Endodermal cell (in vitro differentiated cells): ENCODE results near the gene CCDC24. TPM values are rescaled to one million over a fixed set of nuclear protein-coding genes. Genes with fewer than 3 reads are reported as not detected.

Source experiments
- DNase-seq: peaks from one replicate; pipeline ENCODE4 v3.0.0-alpha.2; 2017
- H3K27ac ChIP-seq: 2 replicates; pipeline ENCODE4 v1.5.1; 2013; ENCODE audit warnings: mild to moderate bottlenecking, low read depth, low read length, moderate library complexity
- H3K27me3 ChIP-seq: 2 replicates; pipeline ENCODE4 v1.6.1; 2013; ENCODE audit warnings: mild to moderate bottlenecking, low read length, moderate library complexity; ENCODE audit not compliant: insufficient read depth, control insufficient read depth, poor library complexity, severe bottlenecking
- H3K36me3 ChIP-seq: 2 replicates; pipeline ENCODE4 v1.7.0; 2013; ENCODE audit warnings: mild to moderate bottlenecking, low read length, moderate library complexity; ENCODE audit not compliant: control insufficient read depth, insufficient read depth
- H3K4me1 ChIP-seq: one replicate; pipeline ENCODE4 v1.7.0; 2013; ENCODE audit warnings: low read length; ENCODE audit not compliant: control insufficient read depth, insufficient read depth
- H3K4me3 ChIP-seq: 2 replicates; pipeline ENCODE4 v1.5.1; 2013; ENCODE audit warnings: mild to moderate bottlenecking, low read length, moderate library complexity
- H3K9ac ChIP-seq: 2 replicates; pipeline ENCODE4 v1.6.1; 2013; ENCODE audit warnings: mild to moderate bottlenecking, low read length, moderate library complexity; ENCODE audit not compliant: poor library complexity, severe bottlenecking; ENCODE audit errors: extremely low read depth
- H3K9me3 ChIP-seq: 2 replicates; pipeline ENCODE4 v1.6.1; 2013; ENCODE audit warnings: mild to moderate bottlenecking, low read length, moderate library complexity; ENCODE audit not compliant: control insufficient read depth
- H3K27ac Mint-ChIP-seq: 2 replicates; pipeline ENCODE4 v1.8.0; 2020; ENCODE audit warnings: mixed read lengths
- H3K27me3 Mint-ChIP-seq: 2 replicates; pipeline ENCODE4 v1.8.0; 2021; ENCODE audit warnings: mild to moderate bottlenecking, mixed read lengths; ENCODE audit not compliant: insufficient read depth
- H3K36me3 Mint-ChIP-seq: 2 replicates; pipeline ENCODE4 v1.8.0; 2020; ENCODE audit warnings: low read depth, mixed read lengths
- H3K4me1 Mint-ChIP-seq: 2 replicates; pipeline ENCODE4 v1.8.0; 2020; ENCODE audit warnings: mixed read lengths
- H3K4me3 Mint-ChIP-seq: 2 replicates; pipeline ENCODE4 v1.8.0; 2020; ENCODE audit warnings: mild to moderate bottlenecking, moderate library complexity, mixed read lengths
- H3K9me3 Mint-ChIP-seq: 2 replicates; pipeline ENCODE4 v1.8.0; 2020; ENCODE audit warnings: mild to moderate bottlenecking, mixed read lengths
- CTCF ChIP-seq: fragments of 200-600 bp; sonication (generic); conservative IDR thresholded peaks from 2 replicates; pipeline ENCODE4 v1.5.0; 2021; ENCODE audit warnings: antibody characterized with exemption, mild to moderate bottlenecking
- WGBS, 2 experiments: methylation state at CpG; one replicate each; pipeline versions ENCODE4 v1.1.5 to v1.1.7; 2013; ENCODE audit warnings: missing lambda C conversion rate in 2 of 2, mixed read lengths in 1 of 2; ENCODE audit not compliant: insufficient coverage in 1 of 2, insufficient read length in 1 of 2; 5-methylcytosine and 5-hydroxymethylcytosine counted together
- total RNA-seq, 2 donors: library from RNA; stranded (reverse); fragmentation: NEBNext Ultra II Directional in 1 of 2; extraction: Animal tissue kit (Norgen Biotek cat#: 25700) in 1 of 2; gene quantifications; 2 replicates in 1 of 2; 3 replicates in 1 of 2; pipeline ENCODE4 v1.2.1, GENCODE V29; 2021

Gene CCDC24
- total RNA-seq, 2 donors from 2014 or later = 26.6 to 31.1 TPM

GRCh38 chr1:44024903-44025525, 33.6 kb downstream of the CCDC24 start:
- Histone ChIP-seq H3K4me1 (no peaks in the 10 kb centered on the region), H3K36me3 (no peaks in the 10 kb centered on the region), H3K27ac (no peak overlapping the region), H3K9ac (no peak overlapping the region), H3K27me3 (no peaks in the 10 kb centered on the region), H3K9me3 (no peaks in the 10 kb centered on the region), H3K4me3 (no peak overlapping the region)
- H3K27ac Mint-ChIP-seq = no peak overlapping the region
- H3K27me3 Mint-ChIP-seq = peaks cover 8% of the 10 kb centered on the region
- H3K9me3 Mint-ChIP-seq = no peaks in the 10 kb centered on the region
- 95 to 96% methylated on average over 11 to 13 of the region's 13 CpGs for WGBS, 2 experiments
- no peak for TF ChIP-seq CTCF
- DNase-seq = no peak
- peaks cover 12% of the 10 kb centered on the region for H3K4me1 Mint-ChIP-seq
- peaks cover 7% of the 10 kb centered on the region for H3K36me3 Mint-ChIP-seq
- H3K4me3 Mint-ChIP-seq = no peak overlapping the region

- no peaks in the 10 kb centered on the region for H3K36me3 ChIP-seq
- Mint-ChIP-seq H3K9me3 (no peaks in the 10 kb centered on the region), H3K4me3 (no peak overlapping the region), H3K4me1 (peaks cover 12% of the 10 kb centered on the region), H3K27me3 (peaks cover 8% of the 10 kb centered on the region), H3K36me3 (peaks cover 7% of the 10 kb centered on the region), H3K27ac (no peak overlapping the region)
- H3K9me3 ChIP-seq = no peaks in the 10 kb centered on the region
- H3K27ac ChIP-seq = no peak overlapping the region
- H3K27me3 ChIP-seq = no peaks in the 10 kb centered on the region
- DNase-seq = peak; percentile 70
- no peak for TF ChIP-seq CTCF
- no peak overlapping the region for H3K9ac ChIP-seq
- no peaks in the 10 kb centered on the region for H3K4me1 ChIP-seq
- no peak overlapping the region for H3K4me3 ChIP-seq
- WGBS, 2 experiments = 86 to 100% methylated on average over 2 to 3 of the region's 3 CpGs
These were observed 34.4 kb downstream of the CCDC24 start for GRCh38 chr1:44025816-44026215.

GRCh38 chr1:44027320-44027719, 35.9 kb downstream of the CCDC24 start:
- no peak for DNase-seq
- WGBS, 2 experiments = 94 to 95% methylated on average over 2 to 3 of the region's 3 CpGs
- H3K36me3 Mint-ChIP-seq = peaks cover 6% of the 10 kb centered on the region
- no peak overlapping the region for H3K4me3 ChIP-seq
- H3K9ac ChIP-seq = no peak overlapping the region
- H3K27ac ChIP-seq = no peak overlapping the region
- H3K9me3 ChIP-seq = no peaks in the 10 kb centered on the region
- TF ChIP-seq CTCF = no peak
- no peak overlapping the region for H3K4me3 Mint-ChIP-seq
- no peak overlapping the region for H3K27ac Mint-ChIP-seq
- H3K9me3 Mint-ChIP-seq = no peaks in the 10 kb centered on the region
- H3K27me3 ChIP-seq = no peaks in the 10 kb centered on the region
- peaks cover 8% of the 10 kb centered on the region for H3K27me3 Mint-ChIP-seq
- peaks cover 20% of the 10 kb centered on the region for H3K4me1 Mint-ChIP-seq
- H3K4me1 ChIP-seq = peaks cover 5% of the 10 kb centered on the region
- no peaks in the 10 kb centered on the region for H3K36me3 ChIP-seq
